Activated T-helper 9 cell treated with anti-CD3 and anti-CD28 coated beads, Interleukin-2, amount 50 U/mL, for 16 hours (primary cell): ENCODE results near the gene ASXL2.
"Not testable (repeated sequence)": the region's sequence is repeated elsewhere in the genome, so short reads cannot be mapped to it uniquely, and the experiment has no call there.

Experiments
- DNase-seq: peaks from one replicate; pipeline ENCODE4 v3.0.0-alpha.2; 2020; ENCODE audit warnings: low read depth

ASXL2 gene

DNA sequence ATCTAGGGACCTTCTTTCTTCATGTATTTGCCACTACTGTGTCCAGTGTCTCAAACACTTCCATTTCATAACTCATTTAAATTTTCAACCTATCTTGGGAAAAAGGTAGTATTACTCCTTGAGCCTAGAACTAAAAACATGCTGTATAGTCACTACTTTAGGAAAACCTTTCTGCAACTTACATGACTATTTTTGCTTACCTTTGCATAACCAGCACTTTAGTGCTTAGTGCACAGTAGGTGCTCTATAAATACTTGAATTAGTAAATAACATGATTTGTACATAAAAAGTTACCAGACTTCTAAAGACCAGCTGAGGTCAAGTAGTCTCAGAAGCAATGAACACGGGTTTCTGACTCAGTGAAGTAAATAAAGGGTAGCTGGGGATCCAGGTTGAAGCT lies 142.5 kb downstream of the ASXL2 start:
- DNase-seq, result no peak

DNA sequence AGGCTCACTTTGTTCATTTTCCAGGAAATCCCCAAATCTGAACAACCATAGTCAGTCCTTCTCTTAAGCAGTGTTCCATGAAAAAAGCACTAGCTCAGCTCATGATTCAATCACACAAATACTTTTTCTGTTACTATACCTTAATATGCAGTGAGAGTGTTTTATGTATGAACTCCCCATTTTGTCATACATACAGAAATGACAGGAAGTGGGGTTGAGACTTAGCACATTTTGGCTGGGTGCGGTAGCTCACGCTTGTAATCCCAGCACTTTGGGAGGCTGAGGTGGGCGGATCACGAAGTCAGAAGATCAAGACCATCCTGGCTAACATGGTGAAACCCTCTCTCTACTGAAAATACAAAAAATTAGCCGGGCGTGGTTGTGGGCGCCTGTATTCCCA lies 149.7 kb downstream of the ASXL2 start:
- DNase-seq, result no peak

DNA sequence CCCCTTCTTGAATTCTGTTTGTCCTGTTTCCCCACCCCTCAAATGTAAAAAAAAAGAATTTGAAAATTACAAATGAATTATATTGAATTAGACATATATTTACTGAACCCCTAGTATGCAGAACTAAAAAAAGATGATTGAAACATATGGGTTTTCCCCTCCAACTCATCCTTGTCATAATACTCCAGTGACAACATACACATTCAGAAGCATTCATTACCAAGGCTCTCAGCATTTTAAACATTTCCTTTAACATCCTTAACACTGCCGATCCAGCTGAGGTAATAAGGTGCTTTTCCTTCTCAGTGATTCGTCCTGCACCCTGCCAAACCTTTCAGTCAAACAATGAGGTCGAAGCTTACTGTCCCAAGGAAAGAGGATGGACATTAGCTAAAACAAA lies 151.8 kb downstream of the ASXL2 start:
- no peak for DNase-seq

DNA sequence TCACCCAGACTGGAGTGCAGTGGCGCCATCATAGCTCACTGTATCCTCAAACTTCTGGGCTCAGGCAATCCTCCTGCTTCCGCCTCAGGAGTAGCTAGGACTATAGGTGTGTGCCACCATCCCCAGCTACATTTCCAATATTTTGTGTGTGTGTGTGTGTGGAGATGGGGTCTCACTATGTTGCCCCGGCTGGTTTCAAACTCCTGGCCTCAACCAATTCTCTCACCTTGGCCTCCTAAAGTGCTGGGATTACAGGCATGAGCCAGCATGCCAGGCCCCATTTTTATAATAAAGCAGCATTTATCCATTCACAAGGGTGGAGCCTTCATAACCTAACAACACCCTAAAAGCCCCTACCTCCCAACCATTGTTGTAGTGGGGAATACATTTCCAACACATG lies 152.4 kb downstream of the ASXL2 start:
- no peak for DNase-seq

DNA sequence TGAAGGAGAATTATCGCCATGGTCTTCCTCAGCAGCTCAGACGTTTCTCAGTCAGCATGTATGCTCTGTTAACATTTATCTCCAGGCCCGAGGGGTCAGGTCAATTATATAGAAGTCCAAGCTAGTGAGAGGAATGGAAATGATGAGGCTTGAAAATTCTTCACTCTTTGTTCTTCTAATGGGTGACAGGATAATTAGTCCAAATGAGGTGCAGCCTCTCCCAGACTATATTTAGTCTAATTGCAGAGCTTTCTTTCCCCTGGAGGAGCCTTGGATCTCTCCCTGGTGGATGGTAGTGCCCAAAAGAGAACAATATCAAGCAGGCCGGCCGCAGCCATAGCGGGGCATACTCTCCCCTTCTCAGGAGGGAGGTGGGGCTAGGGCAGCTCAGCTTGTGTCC lies 153.5 kb downstream of the ASXL2 start:
- DNase-seq, result no peak

DNA sequence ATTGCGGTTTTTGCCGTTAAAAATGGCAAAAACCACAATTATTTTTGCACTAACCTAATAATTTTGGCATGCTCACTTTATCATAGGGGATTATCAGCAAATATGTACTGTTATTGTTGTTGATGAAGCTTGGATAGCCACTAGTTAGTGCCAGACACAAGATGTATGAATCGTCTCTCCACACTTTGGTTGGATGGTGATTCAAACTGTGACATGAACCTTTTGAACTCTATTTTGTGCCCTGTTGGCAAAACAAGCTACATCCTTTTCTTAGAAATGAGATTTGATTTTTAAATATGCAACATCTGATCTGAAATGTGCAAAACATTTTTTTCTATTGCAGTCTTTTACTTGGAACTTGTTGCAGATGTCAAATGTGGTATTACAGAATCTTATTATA lies 156.1 kb downstream of the ASXL2 start:
- no peak for DNase-seq

DNA sequence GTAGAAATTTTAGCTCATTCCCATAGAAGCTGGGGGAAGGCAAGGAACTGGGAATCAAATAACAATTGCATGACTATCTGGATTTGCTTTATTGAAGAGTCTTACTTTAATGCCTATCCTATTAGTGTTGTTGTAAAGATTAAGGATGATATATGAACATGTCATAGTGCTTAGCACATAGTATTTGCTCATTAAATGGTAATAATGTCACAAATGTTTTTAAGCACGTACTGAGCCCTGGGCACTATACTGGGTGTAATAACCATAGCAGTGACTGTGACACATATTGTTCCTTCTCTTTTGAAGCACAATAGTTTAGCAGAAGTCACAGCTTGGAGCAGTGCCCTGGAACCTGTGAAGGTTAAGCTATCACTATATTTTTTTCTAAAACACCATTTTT lies 157.7 kb downstream of the ASXL2 start:
- no peak for DNase-seq

DNA sequence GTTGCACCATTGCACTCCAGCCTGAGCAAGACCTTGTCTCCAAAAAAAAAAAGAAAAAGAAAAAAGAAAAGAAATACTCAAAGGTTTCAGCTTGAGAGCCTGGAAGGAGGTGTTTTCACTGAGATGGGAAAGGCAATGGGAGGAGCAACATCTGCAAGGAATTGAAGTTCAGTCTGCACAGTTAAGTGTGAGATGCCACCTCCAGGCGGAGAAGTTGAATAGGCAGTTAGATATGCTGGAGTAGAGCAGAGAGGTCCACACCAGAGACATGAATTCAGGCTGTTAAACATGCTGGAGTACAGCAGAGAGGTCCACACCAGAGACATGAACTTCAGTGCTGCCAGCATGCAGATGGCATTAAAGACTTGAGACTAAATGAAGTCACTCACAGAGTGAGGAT lies 163.5 kb downstream of the ASXL2 start:
- DNase-seq, result no peak

DNA sequence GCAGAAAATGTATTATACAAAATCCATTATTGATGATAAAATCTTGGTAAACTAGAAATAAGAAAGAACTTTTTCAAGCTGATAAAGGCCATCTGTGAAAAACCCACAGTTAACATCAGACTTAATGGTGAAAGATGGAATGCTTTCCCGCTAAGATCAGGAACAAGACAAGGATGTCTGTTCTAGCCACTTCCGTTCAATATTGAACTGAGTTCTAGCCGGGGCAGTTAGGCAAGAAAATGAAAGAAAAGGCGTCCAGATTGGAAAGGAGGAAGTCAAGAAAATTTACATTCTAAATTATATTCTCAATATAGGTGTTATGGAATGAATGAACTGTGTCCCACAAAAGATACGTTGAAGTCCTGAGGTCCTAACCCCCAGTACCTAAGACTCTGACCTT lies 165.8 kb downstream of the ASXL2 start:
- no peak for DNase-seq

DNA sequence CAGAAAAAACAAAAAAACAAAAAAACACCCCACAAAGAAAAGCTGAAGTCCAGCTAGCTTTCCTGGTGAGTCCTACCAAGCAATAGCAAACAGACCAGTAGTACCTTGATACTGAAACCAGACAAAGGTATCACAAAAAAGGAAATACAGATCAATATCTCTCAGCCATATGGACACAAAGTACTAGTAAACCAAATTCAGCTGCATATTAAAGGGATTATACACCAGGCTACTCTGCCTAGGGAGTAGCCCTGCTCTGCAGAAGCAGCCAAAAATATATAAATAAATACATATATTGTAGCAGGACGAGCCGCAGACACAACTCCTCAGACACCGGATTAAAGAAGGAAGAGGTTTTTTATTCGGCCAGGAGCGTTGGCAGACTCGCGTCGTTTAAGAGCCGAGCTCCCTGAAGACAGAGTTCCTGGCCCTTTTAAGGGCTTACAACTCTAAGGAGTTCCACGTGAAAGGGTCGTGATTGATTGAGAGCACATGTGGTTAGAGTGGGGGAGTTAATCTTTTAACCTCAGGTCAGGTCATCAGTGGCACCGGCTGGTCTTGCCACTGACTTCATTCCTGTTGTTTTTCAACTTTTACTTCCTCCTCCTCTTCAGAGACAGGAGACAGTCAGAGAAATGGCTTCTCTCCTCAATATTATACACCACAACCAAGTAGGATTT lies 166.5 kb downstream of the ASXL2 start:
- DNase-seq, result no peak

DNA sequence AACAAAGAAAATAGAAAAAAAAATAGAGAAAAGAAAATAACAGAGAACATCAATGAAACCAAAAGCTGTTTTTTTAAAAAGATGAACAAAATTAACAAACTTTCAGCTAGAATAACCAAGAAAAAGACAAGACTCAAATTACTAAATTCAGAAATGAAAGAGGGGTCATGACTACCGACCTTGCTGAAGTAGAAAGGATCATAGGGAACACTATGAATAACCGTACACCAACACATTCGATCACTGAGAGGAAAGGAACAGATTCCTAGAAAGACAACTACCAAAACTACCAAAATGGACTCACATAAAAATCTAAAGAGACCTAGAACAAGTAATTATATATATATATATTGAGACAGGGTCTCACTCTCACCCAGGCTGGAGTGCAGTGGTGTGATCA lies 167.5 kb downstream of the ASXL2 start:
- no peak for DNase-seq

DNA sequence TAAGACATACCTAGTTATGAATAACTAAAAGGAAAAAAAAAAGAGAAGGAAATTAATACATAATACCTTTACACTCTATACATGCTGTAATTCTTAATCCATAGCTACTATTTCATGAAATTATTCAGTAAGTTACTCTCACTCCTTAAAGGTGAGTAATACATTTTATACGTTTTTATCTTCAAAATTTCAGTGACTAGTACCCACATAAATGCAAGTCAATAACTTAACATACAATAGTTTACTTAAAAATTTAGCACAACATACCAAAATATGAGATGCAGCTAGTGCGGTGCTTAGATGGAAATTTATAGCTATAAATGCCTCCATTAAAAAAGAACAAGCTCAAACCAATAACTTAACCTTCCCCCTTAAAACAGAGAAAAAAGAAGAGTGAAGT lies 168.9 kb downstream of the ASXL2 start:
- no peak for DNase-seq

DNA sequence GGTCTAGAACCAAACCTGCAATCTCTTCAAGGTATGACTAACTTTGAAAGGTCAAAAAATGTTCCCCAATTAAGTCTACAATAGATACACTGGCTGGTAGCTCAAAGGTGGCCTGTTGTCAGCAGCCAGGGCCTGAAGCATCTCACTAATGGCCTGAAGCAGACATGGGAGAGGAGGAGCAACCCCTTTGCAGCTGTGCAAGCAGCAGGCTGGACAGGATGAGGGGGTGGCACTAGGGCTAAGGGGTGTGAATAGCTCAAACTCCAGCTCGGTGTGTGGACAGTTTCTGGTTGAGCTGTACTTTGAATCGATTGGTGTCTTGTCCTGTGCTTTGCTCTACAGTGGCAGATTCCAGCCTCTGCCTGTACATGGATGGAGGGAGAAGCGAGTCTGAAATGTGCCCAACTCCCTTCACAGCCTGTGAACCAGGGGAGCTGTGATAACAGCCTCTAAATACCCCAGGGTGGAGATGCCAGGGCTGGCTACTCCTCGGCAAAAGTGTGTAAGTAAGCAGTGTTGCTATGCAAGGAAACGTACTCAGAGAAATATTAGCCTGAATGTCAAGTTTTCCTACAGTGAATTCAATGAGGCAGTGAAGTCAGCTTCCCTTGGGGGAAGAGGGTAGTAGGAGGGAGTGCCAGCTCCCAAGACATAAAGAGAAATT lies 170.2 kb downstream of the ASXL2 start:
- no peak for DNase-seq

DNA sequence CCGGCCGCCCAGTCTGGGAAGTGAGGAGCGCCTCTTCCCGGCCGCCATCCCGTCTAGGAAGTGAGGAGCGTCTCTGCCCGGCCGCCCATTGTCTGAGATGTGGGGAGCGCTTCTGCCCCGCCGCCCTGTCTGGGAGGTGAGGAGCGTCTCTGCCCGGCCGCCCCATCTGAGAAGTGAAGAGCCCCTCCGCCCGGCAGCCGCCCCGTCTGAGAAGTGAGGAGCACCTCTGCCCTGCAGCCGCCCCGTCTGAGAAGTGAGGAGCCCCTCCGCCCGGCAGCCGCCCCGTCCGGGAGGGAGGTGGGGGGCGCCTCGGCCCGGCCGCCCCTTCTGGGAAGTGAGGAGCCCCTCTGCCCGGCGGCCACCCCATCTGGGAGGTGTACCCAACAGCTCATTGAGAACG lies 172.7 kb downstream of the ASXL2 start:
- not testable (repeated sequence) for DNase-seq

DNA sequence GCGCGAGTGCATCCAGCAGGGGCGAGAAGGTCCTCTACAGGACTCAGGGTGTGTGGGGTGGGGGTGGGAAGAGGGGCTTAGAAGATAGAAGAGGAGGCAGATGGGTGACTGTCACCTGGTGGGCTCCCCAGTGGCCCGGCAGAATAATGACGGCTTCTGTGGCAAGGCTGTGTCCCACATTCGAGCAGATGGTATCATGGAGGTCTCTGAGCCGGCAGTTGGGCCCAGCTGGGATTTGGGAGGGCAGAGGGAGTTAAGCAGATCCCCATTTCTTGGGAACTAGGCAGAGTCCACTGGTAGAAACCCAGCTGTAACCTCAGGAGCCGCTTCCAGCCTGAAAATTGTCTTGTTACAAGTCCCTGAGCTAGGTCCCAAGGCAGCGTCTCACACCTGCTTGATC lies 176.5 kb downstream of the ASXL2 start:
- DNase-seq, result no peak

DNA sequence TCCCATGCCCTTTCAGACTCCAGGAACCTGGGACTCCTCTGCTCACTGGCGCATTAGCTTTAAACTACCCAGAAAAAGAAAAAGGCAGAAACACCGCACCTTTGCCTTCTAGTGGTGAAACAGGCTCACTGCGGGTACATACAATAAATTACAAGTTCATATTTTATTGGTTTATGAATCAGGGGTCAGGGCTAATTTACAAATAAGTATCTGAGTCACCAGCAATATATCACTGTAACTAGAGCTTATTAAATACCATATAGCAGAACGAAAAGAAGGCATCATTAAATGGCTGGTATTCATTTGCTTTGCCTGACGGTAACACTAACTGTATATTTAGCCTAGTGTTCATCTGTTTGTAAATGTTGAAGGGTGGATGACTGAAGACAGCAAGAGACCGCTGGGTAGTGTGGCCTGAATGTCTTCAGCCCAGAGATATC lies 178.0 kb downstream of the ASXL2 start:
- DNase-seq, result no peak

DNA sequence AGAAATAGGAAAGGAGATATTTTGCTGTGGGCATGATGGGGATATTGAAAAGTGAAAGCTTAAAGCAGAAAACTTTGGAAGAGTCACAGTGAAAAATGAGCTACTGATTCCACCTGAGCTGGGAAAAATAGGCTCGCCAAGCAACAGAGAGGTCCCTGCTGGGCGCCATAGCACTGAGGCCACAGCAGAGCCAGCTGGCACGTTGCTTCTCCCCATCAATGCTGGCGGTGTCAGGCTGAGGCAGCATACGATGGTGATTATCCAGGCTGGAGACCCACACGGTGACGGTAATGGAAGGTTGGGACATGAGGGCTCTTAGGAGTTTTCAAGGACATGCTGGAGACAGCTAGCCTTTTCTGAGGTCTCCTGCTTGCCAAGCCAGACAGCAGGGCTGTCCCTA lies 179.1 kb downstream of the ASXL2 start:
- DNase-seq, result no peak

DNA sequence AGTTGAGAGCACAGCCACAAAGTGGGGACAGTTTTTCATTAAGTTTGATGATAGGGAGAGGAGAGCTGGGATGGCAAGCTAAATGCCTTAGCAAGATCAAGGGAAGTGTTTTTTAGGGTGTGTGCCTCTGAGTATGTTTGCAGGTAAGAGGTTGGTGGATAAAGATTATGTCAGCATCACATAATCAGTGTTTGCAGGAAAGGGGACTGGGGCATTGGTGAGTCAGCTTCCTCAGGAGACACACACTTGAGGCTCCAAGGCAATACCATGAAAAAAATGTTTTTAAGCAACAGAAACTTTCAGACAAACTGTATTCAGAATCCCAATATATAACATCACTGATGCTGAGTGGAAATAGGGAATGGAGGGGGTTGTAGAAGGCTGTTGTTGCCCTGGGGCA lies 179.5 kb downstream of the ASXL2 start:
- no peak for DNase-seq

DNA sequence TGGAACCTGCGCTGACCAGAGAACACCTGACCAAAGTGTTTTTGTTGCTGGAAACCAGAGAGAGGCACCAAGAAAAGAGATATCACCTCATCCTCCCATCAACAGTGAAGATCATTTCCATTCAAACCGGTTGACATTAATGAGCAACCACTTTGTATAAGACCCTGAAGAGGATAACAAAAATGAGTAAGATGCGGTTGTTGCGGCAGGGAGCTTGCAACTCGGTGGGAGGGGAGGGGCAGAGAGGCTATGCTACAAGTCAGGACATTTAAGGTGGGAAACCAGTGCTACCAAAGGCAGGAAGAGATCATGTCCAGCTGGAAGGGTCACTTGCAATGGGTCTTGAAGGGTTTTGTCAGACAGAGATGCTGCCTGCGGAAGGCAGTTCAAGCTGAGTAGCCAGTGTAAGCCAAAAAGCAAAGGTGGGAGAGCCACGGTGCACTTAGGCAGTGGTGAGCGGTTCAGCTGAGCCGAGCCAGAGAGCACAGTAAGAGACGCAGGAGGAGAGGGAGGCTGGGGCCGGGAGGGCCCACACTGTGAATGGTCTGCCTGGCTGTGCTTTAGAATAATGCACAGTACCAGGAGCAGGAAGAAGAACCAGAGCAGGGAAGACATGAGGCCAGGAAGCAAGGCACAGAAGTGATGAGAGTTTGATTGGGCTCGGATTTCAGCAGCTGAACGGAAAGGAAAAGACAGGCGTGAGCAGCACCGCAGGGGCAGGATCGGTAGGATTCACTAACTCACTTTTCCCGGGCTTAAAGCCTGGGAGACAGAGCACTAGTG lies 180.5 kb downstream of the ASXL2 start:
- DNase-seq, result no peak

DNA sequence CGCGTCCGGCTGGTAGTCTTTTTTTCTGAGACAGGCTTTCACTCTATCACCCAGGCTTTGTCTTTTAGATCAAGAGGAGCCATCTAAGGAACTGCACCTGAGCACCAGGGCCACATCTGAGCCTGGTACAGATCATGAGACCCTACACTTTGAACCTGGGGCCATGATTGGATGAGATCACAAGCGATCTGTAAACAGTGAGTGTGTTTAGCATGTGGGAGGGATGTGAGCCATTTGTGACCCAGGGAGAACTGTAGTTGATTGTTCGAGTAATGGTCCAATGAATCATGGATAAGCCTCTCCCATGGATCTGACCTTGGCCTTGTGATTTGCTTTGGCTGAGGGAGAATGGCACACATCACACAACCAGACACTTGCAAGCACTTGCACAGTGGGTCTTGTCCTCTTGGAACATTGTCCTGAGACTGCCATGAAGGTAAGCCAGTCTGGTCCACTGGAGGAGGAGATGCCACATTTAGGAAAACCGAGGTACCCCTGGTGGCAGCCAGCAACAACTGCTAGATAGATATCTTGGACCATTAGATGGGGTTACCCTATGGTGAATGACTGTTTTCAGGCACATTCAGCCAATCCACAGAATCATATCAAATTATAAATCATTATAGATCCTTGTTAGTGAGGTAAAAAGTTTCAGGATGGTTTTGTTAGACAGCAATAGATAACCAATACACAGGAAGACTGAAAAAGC lies 185.4 kb downstream of the ASXL2 start:
- no peak for DNase-seq

DNA sequence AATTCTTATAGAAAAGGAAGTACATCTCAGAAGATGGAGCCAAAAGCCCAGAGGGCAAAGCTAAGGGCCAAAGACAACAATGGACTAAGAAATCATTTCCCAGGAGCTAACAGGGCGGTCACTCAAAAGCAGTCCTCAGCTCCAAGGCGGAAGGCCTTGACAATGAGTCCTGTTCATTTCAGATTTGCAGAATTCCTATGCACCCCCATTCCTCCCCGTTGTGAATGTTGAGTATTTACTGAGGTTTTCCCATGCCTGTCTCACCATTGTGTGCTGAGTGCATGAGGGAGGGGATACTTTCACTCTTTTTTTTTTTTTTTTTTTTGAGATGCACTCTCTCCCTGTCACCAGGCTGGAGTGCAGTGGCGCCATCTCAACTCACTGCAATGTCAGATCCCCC lies 186.1 kb downstream of the ASXL2 start:
- no peak for DNase-seq

DNA sequence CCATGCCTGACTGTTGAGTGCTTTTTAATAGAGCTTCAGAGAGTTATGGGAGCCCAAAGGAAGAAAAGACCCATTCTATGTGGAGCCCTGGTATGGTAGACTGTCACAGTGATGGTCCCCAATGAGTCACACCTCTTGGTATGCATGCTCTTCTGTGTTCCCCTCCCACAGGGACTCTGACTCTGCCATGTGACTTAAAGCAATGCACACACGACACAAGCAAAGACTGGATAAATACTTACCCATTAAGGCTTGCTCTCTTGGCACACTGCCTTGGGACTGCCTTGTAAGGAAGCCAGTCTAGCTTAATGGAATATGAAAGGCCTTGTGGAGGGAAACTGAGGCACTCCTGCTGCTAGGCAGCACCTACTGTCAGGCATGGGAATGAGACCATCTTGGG lies 188.2 kb downstream of the ASXL2 start:
- no peak for DNase-seq

DNA sequence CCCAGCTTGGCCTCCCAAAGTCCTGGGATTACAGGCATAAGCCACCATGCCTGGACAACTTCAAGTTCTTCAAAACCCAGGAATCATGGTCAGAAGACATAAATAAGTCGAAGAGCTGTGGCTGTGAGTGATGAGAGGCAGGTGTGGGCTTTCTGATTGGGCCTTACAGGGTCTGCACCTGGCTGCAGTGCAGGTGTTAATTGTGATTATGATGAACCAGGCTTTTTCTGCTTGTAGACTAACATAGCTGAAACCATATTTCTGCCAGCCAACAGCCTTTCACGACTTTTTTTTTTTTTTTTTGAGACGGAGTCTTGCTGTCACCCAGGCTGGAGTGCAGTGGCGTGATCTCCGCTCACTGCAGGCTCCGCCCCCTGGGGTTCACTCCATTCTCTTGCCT lies 190.1 kb downstream of the ASXL2 start:
- DNase-seq, result no peak
